Measurements from ENCODE around the gene VSIG8.

The VSIG8 gene

GRCh38 chr1:159884296-159884695, 21.8 kb upstream of the VSIG8 start:
- DNase-seq (ENCODE audit: low read depth in 2 of 2): no peak

- DNase-seq (ENCODE audit: low read depth in 2 of 2): no peak
These were observed 20.7 kb upstream of the VSIG8 start for GRCh38 chr1:159883134-159883533.

- no peak for DNase-seq (ENCODE audit: low read depth in 2 of 2)
These were observed 20.0 kb upstream of the VSIG8 start for GRCh38 chr1:159882527-159882862.

GRCh38 chr1:159881622-159882526, 19.4 kb upstream of the VSIG8 start:
- no peak for DNase-seq (ENCODE audit: low read depth in 2 of 2)

- no peak for DNase-seq (ENCODE audit: low read depth in 2 of 2)
These were observed 18.0 kb upstream of the VSIG8 start for GRCh38 chr1:159880430-159880829.

GRCh38 chr1:159879977-159880376, 17.5 kb upstream of the VSIG8 start:
- DNase-seq (ENCODE audit: low read depth in 2 of 2): no peak

GRCh38 chr1:159879136-159879535, 16.7 kb upstream of the VSIG8 start:
- DNase-seq (ENCODE audit: low read depth in 2 of 2): no peak

- no peak for DNase-seq (ENCODE audit: low read depth in 2 of 2)
These were observed 15.4 kb upstream of the VSIG8 start for GRCh38 chr1:159877695-159878444.

GRCh38 chr1:159873530-159874143, 11.2 kb upstream of the VSIG8 start:
- DNase-seq (ENCODE audit: low read depth in 2 of 2): no peak

GRCh38 chr1:159872891-159873290, 10.4 kb upstream of the VSIG8 start:
- DNase-seq (ENCODE audit: low read depth in 2 of 2): no peak

GRCh38 chr1:159870704-159871103, 8.2 kb upstream of the VSIG8 start:
- DNase-seq (ENCODE audit: low read depth in 2 of 2): no peak

GRCh38 chr1:159869607-159870006, 7.2 kb upstream of the VSIG8 start:
- no peak for DNase-seq (ENCODE audit: low read depth in 2 of 2)

- no peak for DNase-seq (ENCODE audit: low read depth in 2 of 2)
These were observed 6.7 kb upstream of the VSIG8 start for GRCh38 chr1:159869173-159869572.

- DNase-seq (ENCODE audit: low read depth in 2 of 2): no peak
These were observed 6.3 kb upstream of the VSIG8 start for GRCh38 chr1:159868766-159869165.

GRCh38 chr1:159867664-159868026, 5.2 kb upstream of the VSIG8 start:
- no peak for DNase-seq (ENCODE audit: low read depth in 2 of 2)

- DNase-seq (ENCODE audit: low read depth in 2 of 2): no peak
These were observed 4.6 kb upstream of the VSIG8 start for GRCh38 chr1:159866905-159867663.

GRCh38 chr1:159866066-159866465, 3.6 kb upstream of the VSIG8 start:
- DNase-seq (ENCODE audit: low read depth in 2 of 2): no peak

GRCh38 chr1:159864262-159864661, 1.8 kb upstream of the VSIG8 start:
- no peak for DNase-seq (ENCODE audit: low read depth in 2 of 2)

GRCh38 chr1:159862031-159862430, 426 bp downstream of the VSIG8 start:
- no peak for DNase-seq (ENCODE audit: low read depth in 2 of 2)

- no peak for DNase-seq (ENCODE audit: low read depth in 2 of 2)
These were observed 1.2 kb downstream of the VSIG8 start for GRCh38 chr1:159861218-159861617.

GRCh38 chr1:159860456-159860855, 2.0 kb downstream of the VSIG8 start:
- DNase-seq (ENCODE audit: low read depth in 2 of 2): no peak

- no peak for DNase-seq (ENCODE audit: low read depth in 2 of 2)
These were observed 2.6 kb downstream of the VSIG8 start for GRCh38 chr1:159859767-159860322.

Data from stimulated activated CD4-positive, alpha-beta T cell treated with anti-CD3 and anti-CD28 coated beads, Interleukin-1b, Interleukin-23, amount 100 ng/mL, for 1 hour (primary cell).